Endometrial microvascular endothelial cells (primary cell): ENCODE data around the gene SMARCA2. TPM values are rescaled to one million over a fixed set of nuclear protein-coding genes. Genes with fewer than 3 reads are reported as not detected.

ENCODE experiments used
- in situ Hi-C: cut with HindIII; loops from 2 replicates; pipeline ENCODE4 v1.10.0; 2017; ENCODE audit warnings: low sequenced_read_pairs, low pct_unique_long_range_greater_than_20kb; ENCODE audit errors: inconsistent ontology term
- total RNA-seq: library from RNA; depleted of rRNA; stranded (reverse); fragments of >200 nt; gene quantifications from one replicate; pipeline ENCODE4 v1.2.3, GENCODE V29; 2015; ENCODE audit errors: inconsistent ontology term

Gene SMARCA2
- total RNA-seq, 1 donor from 2014 or later = 30.5 TPM

DNA sequence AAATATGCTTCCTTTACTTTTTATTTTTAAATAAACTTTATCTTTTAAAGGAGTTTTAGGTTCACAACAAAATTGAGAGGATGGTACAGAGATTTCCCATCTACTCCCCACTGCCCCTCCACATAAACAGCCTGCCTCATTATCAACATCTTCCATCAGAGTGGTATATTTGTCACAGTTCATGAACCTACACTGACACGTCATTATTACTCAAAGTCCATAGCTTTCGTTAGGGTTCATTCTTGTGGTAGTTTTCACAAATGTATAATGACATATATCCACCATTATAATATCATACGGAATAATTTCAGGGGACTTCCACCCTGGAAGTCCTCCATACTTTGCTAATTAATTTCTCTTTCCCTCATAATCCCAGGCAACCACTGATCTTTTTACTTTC is 204.9 kb downstream of the SMARCA2 start:
- in situ Hi-C loops = no loop called here

DNA sequence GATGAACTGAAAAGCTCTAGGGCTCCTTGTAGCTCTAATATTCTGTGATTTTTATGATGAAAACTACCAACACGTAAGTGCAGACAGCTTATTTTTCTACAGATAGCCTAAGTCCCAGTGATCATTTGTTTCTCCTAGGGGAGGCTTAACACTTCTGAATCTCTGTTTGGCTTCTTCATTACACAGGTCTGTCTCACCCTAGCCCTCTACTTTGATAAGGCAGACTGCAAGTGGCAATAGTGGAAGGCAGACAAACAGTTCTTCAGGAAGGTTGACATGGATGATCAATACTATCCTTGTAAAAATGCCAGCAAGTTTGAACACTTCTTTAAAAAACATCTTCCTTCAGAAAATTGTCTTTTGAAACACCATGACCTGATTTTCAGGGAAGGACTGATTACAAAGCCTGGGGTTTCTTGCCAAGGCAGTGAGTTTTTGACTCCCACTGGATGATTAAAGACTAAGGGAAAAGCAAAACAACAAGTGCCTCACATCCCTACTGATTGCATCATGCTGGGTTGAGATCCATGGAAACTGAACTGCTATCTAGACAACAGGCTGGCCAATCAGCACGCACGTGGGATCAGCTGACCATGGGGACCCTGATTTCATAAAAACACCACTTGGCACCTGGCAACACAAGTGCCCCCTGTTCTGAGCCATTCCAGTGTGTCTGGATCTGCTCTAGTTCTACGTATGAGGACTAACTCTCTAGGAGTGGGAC is 212.2 kb downstream of the SMARCA2 start:
- in situ Hi-C loops = no loop called here

DNA sequence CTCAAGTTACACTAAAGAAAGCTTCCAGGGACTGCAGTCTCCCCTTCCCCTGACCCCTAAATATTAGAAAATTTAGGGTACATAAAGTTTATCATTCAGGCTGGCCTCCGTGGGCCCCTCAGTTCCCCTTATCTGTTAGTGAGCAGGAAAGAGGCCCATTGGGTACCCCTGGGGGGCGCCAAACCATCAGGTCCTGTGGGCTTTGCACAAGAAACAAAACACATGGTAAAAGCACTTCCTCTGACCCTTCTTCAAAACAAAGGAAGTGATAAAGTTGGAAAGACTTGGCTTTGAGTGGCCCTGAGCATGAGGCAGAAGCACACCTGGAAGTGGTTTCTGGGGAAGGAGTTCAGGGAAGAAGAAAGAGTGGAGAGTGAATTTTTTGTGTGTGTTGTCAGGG is 213.0 kb downstream of the SMARCA2 start:
- in situ Hi-C loops = no loop called here

DNA sequence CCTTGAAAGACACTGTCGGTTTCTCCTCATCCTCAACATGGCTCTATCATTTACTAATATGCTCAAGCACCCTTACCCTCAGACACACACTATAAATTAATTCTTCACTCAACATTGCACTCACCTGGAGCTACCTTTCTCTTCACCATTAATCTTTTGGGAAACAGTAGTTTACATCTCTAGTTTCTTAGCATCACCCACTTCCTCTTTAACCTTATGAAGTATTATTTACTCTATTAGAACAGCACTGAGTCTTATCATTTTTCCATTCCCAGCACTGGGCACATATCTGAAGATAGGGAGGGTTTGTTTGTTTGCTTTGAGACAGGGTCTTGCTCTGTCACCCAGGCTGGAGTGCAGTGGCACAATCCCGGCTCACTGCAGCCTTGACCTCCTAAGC is 213.5 kb downstream of the SMARCA2 start:
- in situ Hi-C loops = no loop called here

DNA sequence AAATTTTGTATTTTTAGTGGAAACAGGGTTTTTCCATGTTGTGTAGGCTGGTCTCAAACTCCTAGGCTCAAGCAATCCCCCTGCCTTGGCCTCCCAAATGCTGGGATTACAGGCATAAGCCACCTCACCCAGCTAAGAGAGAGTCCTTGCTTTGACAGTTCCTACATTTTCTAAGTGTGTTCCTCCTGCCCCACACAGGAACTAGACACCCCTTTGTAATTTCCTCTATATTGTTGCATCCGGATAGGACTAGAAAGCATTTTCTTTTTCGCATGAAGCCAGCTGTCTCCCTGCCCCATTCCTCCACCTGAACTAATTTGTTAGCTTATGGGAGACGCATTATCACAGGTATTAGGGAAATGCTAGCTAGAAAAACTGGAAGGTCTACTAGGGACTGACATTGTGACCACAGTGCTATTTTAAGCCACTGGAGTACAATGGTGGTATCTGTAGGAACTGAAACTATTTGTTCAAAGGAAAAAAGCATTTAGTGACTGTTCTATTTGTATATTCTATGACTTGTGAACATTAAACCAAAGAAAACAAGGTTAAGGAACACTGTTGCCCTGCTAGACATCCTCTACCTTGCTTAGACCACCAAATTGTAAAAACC is 214.1 kb downstream of the SMARCA2 start:
- in situ Hi-C loops = no loop called here

DNA sequence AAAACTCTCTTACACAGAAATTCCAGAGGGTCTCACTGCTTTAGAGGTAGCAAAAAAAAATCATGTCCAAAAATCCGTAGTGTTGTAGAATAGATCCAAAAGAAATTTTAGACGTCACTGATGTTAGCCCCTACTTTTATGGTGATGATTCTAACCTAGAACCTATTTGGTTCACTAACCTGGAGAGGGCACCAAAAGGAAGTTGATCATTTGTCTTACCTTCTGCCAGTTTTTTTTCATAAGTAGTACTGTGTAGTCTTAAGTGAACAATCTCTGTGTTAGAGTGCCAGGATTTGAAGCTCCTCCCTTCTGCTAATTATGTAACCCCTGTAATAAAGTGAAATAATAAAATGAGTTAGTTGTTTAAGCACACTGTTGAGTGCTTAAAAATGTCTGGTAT is 215.2 kb downstream of the SMARCA2 start:
- in situ Hi-C loops = no loop called here

DNA sequence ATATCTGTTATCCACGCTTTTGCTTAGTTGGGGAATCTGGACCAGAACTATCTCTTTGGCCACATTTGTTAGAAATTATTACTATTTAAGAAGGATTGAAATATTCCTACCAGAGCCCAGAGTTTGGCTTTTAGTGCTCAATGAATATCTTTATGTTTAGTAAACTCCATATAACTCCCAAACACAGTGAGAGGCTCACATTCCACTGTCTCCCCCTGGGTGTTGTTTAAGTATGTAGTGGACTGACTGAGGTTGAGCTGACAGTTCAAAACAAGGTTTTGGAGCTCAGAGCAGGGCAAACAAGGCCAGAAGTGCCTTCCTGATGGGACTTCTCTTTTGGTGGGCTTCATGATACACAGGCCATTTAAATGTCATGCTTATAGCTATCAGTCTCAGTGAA is 216.0 kb downstream of the SMARCA2 start:
- in situ Hi-C loops = no loop called here

DNA sequence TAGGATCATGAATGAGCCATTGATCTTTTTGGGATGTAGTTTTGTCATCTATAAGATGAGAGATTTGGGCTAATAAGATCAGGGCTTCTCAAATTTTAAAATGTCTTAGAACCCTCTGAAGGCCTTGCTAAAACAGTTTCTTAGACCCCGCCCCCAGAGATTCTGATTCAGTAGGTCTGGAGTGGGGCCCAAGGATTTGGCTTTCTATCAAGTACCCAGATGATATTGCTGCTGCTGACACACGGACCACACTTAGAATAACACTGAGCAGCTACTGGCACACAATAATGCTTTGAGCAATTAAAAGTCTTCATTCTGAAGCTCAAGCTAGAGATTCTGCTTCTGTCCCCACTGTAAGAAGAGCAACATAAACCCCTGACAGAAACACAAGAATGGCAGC is 216.7 kb downstream of the SMARCA2 start:
- in situ Hi-C loops = no loop called here

DNA sequence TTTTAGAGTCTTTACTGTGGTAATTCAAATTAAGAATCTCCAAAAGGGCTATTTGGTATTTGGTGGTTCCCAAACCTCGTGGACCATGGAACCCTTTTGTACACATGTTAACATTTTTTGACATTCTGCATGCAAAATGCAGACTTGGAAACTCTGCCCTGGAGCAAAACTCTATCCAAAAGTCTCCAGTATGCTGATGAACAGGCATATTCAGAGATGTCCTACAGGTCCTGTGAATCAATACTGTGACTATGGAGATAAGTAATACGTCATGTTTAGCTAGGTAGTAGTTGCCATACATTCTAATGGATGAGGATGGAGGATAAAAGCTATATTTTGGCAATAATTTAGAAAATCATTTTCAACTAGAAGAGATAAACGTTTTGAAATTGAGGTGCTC is 218.1 kb downstream of the SMARCA2 start:
- in situ Hi-C loops = no loop called here

DNA sequence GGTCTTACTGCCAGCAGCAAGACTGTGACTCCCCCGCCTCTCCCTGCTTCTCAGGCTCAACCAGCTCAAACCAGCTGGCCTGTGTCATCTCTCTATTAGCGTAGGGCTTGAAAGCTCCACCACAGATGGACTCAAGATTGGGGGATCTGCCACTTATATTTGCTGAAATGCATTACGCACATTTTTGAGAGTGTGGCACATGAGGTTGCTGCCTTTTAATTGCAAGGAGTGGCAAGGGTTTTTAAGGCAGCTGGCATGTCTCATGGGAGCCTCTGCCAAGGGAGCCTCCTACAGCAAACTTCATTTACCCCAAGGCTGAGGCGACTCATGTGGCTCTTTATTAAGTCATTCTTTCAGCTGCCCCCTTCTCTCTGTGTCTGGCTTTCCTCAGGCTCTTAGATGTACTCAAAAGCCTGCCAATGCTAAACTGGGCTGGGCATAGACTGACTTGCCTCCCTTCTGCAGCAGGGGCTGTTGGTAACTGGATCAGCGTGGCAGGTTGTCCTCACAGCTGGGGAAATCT is 219.3 kb downstream of the SMARCA2 start:
- in situ Hi-C loops = no loop called here

DNA sequence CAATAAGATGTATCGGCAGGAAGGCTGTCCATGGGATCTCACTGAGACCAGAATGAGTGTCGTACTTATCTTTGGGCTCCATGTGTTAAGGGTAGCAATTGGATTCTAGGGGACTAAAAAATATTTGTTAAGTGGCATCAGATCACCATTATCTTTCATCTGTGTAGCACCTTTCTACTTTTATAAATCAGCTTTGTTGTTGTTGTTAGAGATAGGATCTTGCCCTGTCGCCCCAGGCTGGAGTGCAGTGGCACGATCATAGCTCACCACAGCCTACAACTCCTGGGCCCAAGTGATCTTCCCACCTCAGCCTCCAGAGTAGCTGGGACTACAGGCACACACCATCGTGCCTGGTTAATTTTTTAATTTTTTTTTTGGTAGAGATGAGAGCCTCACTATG is 220.5 kb downstream of the SMARCA2 start:
- in situ Hi-C loops = no loop called here

DNA sequence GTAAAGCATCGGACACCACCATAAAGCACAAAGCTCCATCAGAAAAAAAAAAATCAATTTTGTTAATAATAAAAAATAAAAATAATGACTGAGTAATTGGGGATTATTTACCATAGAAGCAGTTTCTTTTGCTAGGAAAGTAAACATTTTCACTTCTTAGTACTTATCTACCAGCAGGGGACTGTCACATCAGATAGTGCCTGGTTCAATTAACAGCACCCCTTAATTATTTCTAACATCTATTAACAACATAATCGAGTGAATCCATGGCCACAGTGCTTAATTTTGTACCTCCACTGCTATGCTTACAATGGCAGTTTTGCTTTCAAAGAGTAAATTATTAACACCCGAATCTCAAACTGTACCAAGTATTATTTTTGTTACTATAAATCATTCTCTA is 221.7 kb downstream of the SMARCA2 start:
- in situ Hi-C loops = no loop called here

DNA sequence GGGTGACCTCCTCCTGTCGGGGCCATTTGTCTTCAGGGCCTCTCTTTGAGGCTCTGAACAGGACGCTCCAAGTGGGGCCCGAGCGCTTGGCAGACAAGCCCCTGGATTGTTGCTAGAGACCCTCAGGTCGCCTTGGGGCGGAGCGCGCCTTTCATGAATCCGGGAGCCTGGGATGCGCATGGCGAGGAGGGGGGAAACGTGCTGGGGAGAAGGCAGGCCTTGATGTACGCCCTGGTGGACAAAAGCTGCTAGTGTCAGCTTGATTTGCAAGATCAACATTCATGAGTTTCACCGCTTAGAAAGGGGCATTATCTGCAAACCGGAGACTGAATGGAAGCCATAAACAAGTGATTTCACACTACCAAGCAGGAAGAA is 226.3 kb downstream of the SMARCA2 start:
- in situ Hi-C loops = no loop called here

DNA sequence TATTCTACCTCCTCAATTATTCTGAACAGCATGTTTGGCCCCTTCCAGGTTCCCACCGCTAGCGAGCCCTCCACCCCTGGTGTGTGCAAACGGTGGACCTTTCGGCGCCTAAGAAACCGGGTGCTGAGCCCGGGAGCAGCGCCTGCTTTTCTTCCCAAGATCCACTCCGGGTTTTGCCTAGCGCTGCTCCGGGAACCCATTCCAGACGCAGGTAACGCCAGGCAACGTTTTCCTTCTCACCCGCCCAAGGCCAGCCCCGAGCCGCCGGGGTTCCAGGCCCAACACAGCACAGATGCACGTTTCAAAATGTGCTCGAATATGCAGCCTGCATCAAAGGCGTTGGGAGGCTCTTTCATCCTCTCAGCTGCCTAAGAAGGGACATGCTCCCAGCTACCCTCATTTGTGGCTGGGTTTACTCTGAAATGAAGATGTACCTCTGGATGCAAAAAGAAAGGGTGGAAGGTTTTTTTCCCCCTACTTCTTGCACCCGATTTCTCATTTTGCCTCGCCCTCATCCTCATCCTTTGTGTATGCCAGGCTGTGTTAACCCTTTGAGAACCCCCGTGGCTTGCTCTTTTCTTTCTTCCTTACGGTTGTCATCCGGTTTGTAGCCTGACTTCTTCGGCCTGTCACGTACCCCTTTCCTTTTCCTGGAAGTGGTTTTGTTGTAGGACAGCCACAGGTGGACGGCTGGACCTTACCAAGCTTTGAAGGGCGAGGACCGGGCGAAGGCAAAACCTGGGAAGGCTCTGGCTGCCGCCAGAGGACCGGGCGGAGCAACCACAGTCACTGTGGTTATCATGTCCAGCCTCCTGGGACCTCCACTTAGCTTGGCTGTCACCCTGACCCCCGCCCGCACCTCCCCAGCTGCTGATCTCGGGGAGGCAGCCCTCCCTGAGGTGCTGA is 226.9 kb downstream of the SMARCA2 start:
- in situ Hi-C loops = no loop called here

DNA sequence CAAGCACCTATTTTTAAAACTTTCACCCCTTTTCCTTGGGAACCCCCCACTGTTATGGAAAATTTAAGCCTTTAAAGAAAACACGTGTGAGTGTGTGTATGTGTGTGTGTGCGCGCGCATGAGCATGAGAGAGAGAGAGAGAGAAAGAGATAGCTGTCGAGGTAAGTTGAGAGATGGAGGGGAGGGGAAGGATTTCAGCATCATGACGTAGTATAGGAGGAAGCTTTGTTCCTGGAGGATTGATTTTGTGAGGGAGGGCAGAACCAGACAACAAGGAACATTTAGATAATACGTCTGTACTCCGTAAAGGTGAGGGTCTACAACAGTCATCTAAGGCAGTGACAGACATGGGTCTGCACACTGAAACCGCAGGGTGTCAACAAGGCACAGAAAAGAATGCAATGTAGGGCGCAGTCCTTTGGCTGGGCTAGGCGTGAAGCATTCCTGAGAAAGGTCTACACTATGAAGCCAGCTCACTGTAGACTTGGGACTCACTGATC is 227.7 kb downstream of the SMARCA2 start:
- in situ Hi-C loops = no loop called here
